ENCODE results near the gene BCL7B.
"Not testable (repeated sequence)": the region's sequence is repeated elsewhere in the genome, so short reads cannot be mapped to it uniquely, and the experiment has no call there.

The BCL7B gene

DNA sequence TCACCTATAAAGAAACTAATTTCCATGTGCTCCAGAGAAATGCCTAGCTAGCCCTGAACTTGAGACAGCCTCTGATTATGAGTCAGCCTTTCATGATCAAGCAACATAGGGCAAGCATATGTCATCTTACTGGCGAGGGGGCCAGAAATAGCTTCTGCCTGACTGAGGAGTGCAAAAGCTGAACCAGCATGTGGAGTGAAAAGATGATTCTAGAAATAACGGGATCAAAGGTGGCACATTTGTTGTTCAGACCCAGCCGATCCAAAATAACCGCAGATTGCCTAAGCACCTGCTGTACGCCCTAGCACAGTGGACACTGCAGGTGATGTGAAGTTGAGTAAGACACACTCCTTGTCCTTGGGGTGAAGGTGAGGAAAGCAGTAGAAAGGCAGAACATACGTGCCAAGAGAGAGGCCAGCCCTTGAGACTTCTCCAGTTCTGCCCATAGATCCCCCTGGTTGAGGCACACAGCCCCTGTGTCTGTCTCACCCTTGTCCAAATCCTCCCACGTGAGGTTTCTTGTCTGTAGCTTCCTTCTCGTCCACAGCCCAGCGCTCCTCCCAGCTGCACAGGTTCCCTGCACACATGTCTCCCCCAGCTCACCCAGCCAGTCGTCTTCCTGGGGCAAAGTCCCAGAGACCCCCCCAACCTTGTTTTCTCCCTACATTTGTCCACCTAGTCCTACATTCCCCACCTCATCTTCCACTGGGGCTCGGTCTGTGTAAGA lies 2.8 kb upstream of the BCL7B start:
- Mint-ChIP-seq H3K4me1 (ENCODE audit: low read depth) (peaks cover 15% of the 10 kb centered on the region), H3K27ac (peak overlapping the region; percentile 28), H3K36me3 (ENCODE audit: low read depth) (peaks cover 4% of the 10 kb centered on the region), H3K4me3 (peak overlapping the region; percentile 43), H3K27me3 (ENCODE audit: low read depth) (no peaks in the 10 kb centered on the region), H3K9me3 (no peaks in the 10 kb centered on the region)

DNA sequence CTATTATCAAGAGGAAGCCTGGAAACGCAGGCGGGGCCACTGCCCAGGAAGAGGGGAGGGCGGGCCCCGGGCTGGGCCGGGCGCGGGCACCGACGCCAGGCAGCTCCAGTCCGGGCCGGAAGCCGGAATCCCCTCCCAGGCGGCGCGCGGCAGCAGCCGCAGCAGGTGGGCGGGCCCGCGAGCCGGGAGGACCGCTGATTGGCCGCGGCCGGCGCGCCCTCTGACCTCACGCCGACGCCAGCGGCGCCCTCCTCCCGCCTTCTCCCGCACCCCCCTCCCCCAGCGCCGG lies 438 bp downstream of the BCL7B start:
- H3K9me3 Mint-ChIP-seq = no peaks in the 10 kb centered on the region
- H3K27ac Mint-ChIP-seq = peak overlapping the region; percentile 88
- peaks cover 10% of the 10 kb centered on the region for H3K36me3 Mint-ChIP-seq (ENCODE audit: low read depth)
- peak overlapping the region; percentile 89 for H3K4me3 Mint-ChIP-seq
- no peaks in the 10 kb centered on the region for H3K27me3 Mint-ChIP-seq (ENCODE audit: low read depth)
- H3K4me1 Mint-ChIP-seq (ENCODE audit: low read depth) = peaks cover 23% of the 10 kb centered on the region

DNA sequence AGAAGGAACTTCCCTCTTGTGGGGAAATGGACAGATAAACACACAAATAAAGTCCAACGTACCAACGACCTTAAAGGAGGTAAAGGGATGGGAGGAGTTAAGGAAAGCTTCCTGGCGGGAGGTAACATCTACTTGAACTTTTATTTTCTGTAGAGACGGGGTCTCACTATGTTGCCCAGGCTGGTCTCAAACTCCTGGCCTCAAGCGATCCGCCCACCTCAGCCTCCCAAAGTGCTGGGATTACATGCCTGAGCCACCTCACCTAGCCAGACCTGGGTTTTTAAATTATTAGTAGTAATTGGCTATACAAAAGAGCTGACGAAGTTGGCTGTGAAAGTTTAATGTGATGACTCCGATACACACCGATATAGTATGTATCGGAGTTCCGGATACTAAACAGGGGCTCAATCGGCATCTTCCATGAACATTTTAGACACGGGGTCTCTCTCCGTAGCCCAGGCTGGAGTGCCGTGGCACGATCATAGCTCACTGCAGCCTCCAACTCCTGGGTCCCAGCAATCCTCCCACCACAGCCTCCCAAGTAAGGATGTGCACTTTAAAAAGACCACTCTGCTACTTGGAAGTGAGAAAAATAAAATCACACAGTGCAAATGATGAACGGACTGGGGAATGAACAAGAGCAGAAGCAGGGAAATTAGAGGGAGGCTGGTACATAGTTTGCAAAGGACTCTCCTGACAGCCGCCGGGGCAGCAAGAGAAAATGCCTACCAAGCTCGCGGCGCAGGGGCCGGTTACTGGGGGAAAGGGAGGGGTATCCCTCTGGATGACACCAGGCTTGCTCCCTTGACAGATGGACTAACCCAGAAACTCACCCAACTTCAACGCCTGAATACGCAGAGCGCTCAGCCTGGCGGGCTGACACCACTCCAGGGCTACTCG lies 1.0 kb downstream of the BCL7B start:
- Mint-ChIP-seq H3K9me3 (no peaks in the 10 kb centered on the region), H3K27me3 (ENCODE audit: low read depth) (no peaks in the 10 kb centered on the region), H3K4me1 (ENCODE audit: low read depth) (peaks cover 22% of the 10 kb centered on the region), H3K36me3 (ENCODE audit: low read depth) (peaks cover 11% of the 10 kb centered on the region), H3K27ac (peak overlapping the region; percentile 82), H3K4me3 (peak overlapping the region; percentile 89)

DNA sequence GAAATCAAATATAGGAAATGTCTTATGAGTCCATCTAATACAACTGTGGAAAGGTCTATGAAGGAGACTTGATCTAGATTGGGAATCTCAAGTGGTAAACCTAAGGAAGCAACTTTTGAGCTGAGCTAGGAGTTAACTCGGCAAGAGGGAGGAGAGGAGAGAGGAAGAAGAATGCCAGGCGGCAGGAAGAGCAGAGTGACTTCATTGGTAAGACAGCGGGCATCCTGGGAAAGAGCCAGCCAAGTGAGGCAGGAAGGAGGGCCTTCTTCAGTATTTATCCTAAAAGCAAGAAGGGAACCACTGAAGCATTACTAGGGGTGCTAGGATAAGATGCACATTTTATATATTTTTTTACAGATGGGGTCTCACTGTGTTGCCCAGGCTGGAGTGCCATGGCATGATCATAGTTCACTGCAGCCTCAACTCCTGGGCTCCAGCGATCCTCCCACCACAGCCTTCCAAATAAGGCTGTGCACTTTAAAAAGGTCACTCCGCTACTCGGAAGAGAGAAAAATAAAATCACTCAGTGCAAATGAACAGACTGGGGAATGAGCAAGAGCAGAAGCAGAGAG lies 2.0 kb downstream of the BCL7B start:
- peak overlapping the region; percentile 89 for H3K4me3 Mint-ChIP-seq
- H3K9me3 Mint-ChIP-seq = no peaks in the 10 kb centered on the region
- H3K27ac Mint-ChIP-seq = peak overlapping the region; percentile 82
- no peaks in the 10 kb centered on the region for H3K27me3 Mint-ChIP-seq (ENCODE audit: low read depth)
- H3K36me3 Mint-ChIP-seq (ENCODE audit: low read depth) = peaks cover 16% of the 10 kb centered on the region
- peaks cover 24% of the 10 kb centered on the region for H3K4me1 Mint-ChIP-seq (ENCODE audit: low read depth)

DNA sequence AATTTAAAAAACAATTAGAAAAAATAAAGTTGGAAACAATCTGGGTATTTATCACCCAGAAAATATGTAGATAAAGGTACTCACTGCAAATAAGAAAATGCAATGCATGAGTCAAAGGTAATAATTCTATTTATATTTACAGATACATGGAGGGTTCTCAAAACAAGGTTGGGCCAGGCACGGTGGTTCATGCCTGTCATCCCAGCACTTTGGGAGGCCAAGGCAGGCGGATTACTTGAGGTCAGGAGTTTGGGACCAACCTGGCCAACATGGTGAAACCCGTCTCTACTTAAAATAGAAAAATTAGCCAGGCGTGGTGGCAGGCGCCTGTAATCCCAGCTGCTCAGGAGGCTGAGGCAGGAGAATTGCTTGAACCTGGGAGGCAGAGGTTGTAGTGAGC lies 7.4 kb downstream of the BCL7B start:
- not testable (repeated sequence) for H3K27me3 Mint-ChIP-seq (ENCODE audit: low read depth); H3K27ac Mint-ChIP-seq; H3K4me3 Mint-ChIP-seq; H3K9me3 Mint-ChIP-seq
- peaks cover 27% of the 10 kb centered on the region for H3K36me3 Mint-ChIP-seq (ENCODE audit: low read depth)
- peaks cover 23% of the 10 kb centered on the region for H3K4me1 Mint-ChIP-seq (ENCODE audit: low read depth)

DNA sequence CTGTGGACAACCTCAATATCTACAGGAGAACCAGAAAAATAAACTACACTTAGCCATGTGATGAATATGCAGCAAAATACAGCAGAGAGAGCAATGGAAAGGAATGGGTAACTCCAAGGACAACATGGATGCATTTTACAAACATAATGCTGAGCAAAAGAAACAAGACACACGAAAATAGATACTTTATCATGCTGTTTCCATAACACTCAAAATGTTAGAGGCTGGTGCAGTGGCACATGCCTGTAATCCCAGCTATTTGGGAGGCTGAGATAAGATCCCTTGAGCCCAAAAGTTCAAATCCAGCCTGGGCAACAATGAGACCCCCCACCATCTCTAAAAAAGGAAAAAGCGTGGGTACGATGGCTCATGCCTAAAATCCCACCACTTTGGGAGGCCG lies 8.3 kb downstream of the BCL7B start:
- no peaks in the 10 kb centered on the region for H3K9me3 Mint-ChIP-seq
- H3K36me3 Mint-ChIP-seq (ENCODE audit: low read depth) = peaks cover 27% of the 10 kb centered on the region
- no peaks in the 10 kb centered on the region for H3K27me3 Mint-ChIP-seq (ENCODE audit: low read depth)
- H3K27ac Mint-ChIP-seq = no peak overlapping the region
- peaks cover 20% of the 10 kb centered on the region for H3K4me1 Mint-ChIP-seq (ENCODE audit: low read depth)
- H3K4me3 Mint-ChIP-seq = no peak overlapping the region

DNA sequence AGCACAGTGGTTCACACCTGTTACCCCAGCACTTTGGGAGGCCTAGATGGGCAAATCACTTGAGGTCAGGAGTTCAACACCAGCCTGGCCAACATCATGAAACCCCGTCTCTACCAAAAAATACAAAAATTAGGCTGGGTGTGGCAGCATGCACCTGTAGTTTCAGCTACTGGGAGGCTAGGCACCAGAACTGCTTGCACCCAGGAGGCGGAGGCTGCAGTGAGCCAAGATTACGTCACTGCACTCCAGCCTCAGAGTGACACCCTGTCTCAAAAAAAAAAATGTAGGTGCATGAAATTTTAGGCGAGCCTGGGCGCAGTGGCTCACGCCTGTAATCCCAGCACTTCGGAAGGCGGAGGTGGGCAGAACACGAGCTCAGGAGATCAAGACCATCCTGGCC lies 9.6 kb downstream of the BCL7B start:
- Mint-ChIP-seq H3K27ac (no peak overlapping the region), H3K36me3 (ENCODE audit: low read depth) (peaks cover 29% of the 10 kb centered on the region), H3K4me1 (ENCODE audit: low read depth) (peaks cover 18% of the 10 kb centered on the region)

DNA sequence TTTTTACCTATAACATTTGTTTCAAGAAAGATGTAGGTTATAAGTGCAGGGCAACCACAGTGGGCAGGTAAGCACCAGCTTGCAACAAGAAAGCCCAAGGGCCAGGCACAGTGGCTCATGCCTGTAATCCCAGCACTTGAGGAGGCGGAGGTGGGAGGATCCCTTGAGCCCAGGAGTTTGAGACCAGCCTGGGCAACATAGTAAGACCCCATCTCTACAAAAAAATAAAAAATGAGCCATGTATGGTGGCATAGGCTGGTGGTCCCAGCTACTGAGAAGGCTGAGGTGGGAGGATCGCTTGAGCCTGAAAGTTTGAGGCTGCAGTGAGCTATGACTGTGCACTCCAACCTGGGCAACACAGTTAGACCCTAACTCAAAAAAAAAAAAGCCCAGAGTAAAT lies 12.8 kb downstream of the BCL7B start:
- no peaks in the 10 kb centered on the region for H3K27me3 Mint-ChIP-seq (ENCODE audit: low read depth)
- no peak overlapping the region for H3K4me3 Mint-ChIP-seq
- peaks cover 38% of the 10 kb centered on the region for H3K36me3 Mint-ChIP-seq (ENCODE audit: low read depth)
- no peak overlapping the region for H3K27ac Mint-ChIP-seq
- H3K9me3 Mint-ChIP-seq = no peaks in the 10 kb centered on the region
- H3K4me1 Mint-ChIP-seq (ENCODE audit: low read depth) = peaks cover 22% of the 10 kb centered on the region

More for the DNA sequence above, 9.6 kb downstream of the BCL7B start:
- Mint-ChIP-seq H3K27me3 (ENCODE audit: low read depth) (no peaks in the 10 kb centered on the region), H3K9me3 (no peaks in the 10 kb centered on the region), H3K4me3 (no peak overlapping the region)

DNA sequence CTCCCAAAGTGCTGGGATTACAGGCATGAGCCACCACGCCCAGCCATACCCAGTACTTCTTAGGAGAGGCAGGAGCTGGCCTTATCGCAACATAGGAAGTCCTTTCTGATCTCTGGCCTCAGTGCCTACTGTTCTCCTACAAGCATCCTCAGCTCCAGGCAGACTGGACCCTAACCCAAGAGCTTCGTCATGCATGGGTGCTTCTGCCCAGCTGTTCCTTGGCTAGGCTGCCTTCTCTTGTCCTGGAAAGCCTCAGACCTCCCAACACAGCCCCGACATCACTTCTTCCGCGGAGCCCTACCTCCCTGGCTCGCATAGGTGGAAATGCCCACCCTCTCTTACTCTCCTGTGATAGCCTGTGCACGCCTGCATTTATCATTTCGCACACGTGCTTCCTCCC lies 15.8 kb downstream of the BCL7B start:
- H3K4me3 Mint-ChIP-seq = no peak overlapping the region
- no peak overlapping the region for H3K27ac Mint-ChIP-seq
- no peaks in the 10 kb centered on the region for H3K27me3 Mint-ChIP-seq (ENCODE audit: low read depth)
- H3K9me3 Mint-ChIP-seq = no peaks in the 10 kb centered on the region
- peaks cover 13% of the 10 kb centered on the region for H3K4me1 Mint-ChIP-seq (ENCODE audit: low read depth)
- peaks cover 42% of the 10 kb centered on the region for H3K36me3 Mint-ChIP-seq (ENCODE audit: low read depth)

DNA sequence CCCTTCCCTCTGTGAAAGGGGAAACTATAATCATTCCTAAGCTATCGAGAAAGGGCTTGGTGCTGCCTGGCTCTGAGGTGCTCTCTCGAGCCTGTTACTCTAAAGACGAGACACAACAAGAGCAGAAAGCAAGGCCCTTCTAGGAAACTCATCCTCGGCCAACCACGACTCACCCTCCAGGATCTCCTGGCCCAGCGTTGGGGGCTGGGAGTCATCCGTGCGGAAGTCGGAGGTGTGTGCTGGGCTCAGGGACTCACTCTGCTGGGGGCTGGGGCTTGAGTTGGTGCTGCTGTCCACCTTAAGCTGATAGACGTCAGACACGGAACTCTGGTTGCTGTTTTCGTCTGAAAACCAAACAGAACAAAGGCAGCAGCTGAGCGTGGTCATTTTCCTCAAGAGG lies 17.8 kb downstream of the BCL7B start:
- Mint-ChIP-seq H3K27ac (no peak overlapping the region), H3K9me3 (no peaks in the 10 kb centered on the region), H3K4me1 (ENCODE audit: low read depth) (peaks cover 10% of the 10 kb centered on the region), H3K27me3 (ENCODE audit: low read depth) (no peaks in the 10 kb centered on the region), H3K4me3 (no peak overlapping the region), H3K36me3 (ENCODE audit: low read depth) (peaks cover 43% of the 10 kb centered on the region)

DNA sequence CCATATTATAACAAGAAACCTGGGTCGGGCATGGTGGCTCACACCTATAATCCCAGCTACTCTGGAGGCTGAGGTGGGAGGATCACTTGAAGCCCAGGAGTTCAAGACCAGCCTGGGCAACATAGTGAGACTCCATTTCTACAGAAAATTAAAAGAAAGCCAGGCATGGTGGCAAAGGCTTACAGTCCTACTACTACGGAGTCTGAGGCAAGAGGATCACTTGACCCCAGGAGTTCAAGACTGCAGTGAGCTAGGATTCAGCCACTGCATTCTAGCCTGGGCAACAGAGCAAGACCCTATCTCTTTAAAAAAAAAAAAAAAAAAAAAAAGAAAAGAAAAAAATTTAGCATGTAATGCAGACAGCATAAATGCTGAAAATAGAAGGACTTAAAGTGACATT lies 19.0 kb downstream of the BCL7B start:
- not testable (repeated sequence) for H3K27ac Mint-ChIP-seq; H3K27me3 Mint-ChIP-seq (ENCODE audit: low read depth); H3K9me3 Mint-ChIP-seq; H3K4me3 Mint-ChIP-seq
- Mint-ChIP-seq H3K4me1 (ENCODE audit: low read depth) (peaks cover 10% of the 10 kb centered on the region), H3K36me3 (ENCODE audit: low read depth) (peaks cover 40% of the 10 kb centered on the region)

DNA sequence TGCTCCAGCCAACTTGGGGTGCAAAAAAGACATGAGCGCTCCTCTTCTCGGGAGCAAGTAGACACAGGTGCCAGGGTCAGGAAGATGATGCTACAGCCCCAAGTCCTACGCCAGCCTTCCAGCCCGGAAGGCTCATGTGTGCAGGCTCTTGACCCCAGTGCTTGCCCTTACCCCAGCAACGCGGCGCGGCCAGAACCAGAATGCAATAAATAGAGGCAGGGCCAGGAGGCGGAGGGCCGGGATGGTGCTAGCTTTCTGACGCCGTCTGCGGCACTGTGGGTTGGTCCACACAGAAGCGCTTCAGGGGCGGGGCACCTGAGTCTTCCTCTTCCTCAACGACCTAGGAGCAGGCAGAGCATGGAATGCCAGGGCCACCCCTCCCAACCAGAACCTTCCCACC lies 20.4 kb downstream of the BCL7B start:
- H3K4me1 Mint-ChIP-seq (ENCODE audit: low read depth) = peaks cover 6% of the 10 kb centered on the region
- H3K27me3 Mint-ChIP-seq (ENCODE audit: low read depth) = no peaks in the 10 kb centered on the region
- H3K9me3 Mint-ChIP-seq = no peaks in the 10 kb centered on the region
- peaks cover 34% of the 10 kb centered on the region for H3K36me3 Mint-ChIP-seq (ENCODE audit: low read depth)
- no peak overlapping the region for H3K4me3 Mint-ChIP-seq
- H3K27ac Mint-ChIP-seq = no peak overlapping the region

DNA sequence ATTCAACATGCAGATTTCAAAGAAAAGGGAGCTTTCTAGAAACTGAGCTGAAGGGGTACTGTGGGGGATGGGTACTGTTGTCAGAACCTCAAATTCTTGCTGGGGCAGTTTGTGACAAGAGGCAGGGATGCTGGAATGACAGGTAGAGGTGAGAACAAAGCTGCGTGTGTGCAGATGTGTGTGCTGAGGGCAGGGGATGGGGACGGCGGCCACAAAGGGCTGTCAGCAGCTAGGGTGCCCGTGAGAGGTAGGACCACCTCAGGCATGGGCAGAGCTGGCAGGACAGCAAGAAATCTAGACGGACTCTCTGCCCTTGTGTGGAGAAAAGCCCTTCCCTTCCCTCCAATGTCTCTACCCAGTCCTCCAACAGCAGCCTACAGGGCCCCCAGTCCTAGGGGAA lies 21.0 kb downstream of the BCL7B start:
- no peaks in the 10 kb centered on the region for H3K27me3 Mint-ChIP-seq (ENCODE audit: low read depth)
- no peaks in the 10 kb centered on the region for H3K9me3 Mint-ChIP-seq
- peak overlapping the region; percentile 41 for H3K27ac Mint-ChIP-seq
- no peak overlapping the region for H3K4me3 Mint-ChIP-seq
- H3K4me1 Mint-ChIP-seq (ENCODE audit: low read depth) = peaks cover 2% of the 10 kb centered on the region
- H3K36me3 Mint-ChIP-seq (ENCODE audit: low read depth) = peaks cover 29% of the 10 kb centered on the region

DNA sequence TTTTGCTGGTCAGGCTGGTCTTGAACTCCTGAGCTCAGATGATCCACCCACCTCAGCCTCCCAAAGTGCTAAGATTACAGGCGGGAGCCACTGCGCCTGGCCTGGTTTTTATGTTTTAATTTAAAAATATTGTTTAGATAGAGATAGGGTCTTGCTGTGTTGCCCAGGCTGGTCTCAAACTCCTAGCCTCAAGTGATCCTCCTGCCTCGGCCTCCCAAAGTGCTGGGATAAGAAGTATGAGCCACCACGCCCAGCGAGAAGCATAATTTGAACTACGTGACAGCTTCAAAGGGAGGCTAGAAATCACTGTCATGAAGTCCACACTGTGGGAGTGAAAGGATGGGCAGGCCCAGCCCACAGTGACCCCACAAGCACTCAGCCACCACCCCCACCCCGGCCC lies 21.6 kb downstream of the BCL7B start:
- H3K27ac Mint-ChIP-seq; H3K4me3 Mint-ChIP-seq; H3K9me3 Mint-ChIP-seq; H3K4me1 Mint-ChIP-seq (ENCODE audit: low read depth); H3K27me3 Mint-ChIP-seq (ENCODE audit: low read depth): not testable (repeated sequence)
- H3K36me3 Mint-ChIP-seq (ENCODE audit: low read depth) = peaks cover 24% of the 10 kb centered on the region

DNA sequence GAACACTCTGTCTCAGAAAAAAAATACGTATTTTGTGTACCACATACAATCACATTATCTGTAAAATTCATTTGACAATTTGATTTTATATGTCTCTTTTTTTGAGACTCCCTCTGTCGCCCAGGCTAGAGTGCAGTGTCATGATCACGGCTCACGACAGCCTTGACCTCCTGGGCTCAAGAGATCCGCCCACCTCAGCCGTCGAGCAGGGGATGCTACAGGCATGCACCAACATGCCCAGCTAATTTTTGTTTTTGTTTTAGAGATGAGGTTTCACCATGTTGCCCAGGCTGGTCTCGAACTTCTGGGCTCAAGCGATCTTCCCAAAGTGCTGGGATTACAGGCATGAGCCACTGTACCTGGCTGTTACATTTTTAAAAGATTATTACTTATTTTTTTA lies 23.7 kb downstream of the BCL7B start:
- Mint-ChIP-seq H3K4me1 (ENCODE audit: low read depth) (no peaks in the 10 kb centered on the region), H3K36me3 (ENCODE audit: low read depth) (peaks cover 18% of the 10 kb centered on the region), H3K27ac (no peak overlapping the region), H3K27me3 (ENCODE audit: low read depth) (no peaks in the 10 kb centered on the region), H3K9me3 (no peaks in the 10 kb centered on the region), H3K4me3 (no peak overlapping the region)
